Esophagus squamous epithelium (tissue), 5 donors: ENCODE measurements around the gene MIER3. TPM values are rescaled to one million over a fixed set of nuclear protein-coding genes. Genes with fewer than 3 reads are reported as not detected.

Experiments used
- DNase-seq: peaks from one replicate; lab custom pipeline; 2025; lab: John Stamatoyannopoulos, UW
- H3K27ac ChIP-seq, 4 donors: fragments of 200-600 bp; sonication (generic); one replicate each; pipeline ENCODE4 v1.5.1; 2016 to 2019; ENCODE audit warnings: mild to moderate bottlenecking in 1 of 4
- H3K27me3 ChIP-seq, 4 donors: fragments of 200-600 bp; sonication (generic); 1 replicate in 3 of 4; 2 replicates in 1 of 4; pipeline versions ENCODE4 v1.5.1 to v1.6.0; 2017 to 2021; ENCODE audit warnings: antibody characterized with exemption in 1 of 4
- H3K36me3 ChIP-seq, 3 donors: fragments of 200-600 bp; sonication (generic); one replicate each; pipeline ENCODE4 v1.5.1; 2016 to 2019
- H3K4me1 ChIP-seq, 3 donors: fragments of 200-600 bp; sonication (generic); one replicate each; pipeline ENCODE4 v1.5.1; 2017 to 2019
- H3K4me3 ChIP-seq, 4 donors: fragments of 200-600 bp; sonication (generic); 1 replicate in 3 of 4; 2 replicates in 1 of 4; pipeline ENCODE4 v1.5.1; 2016 to 2019; ENCODE audit warnings: mild to moderate bottlenecking in 2 of 4, moderate library complexity in 1 of 4
- H3K9me3 ChIP-seq, 3 donors: fragments of 200-600 bp; sonication (generic); one replicate each; pipeline ENCODE4 v1.5.1; 2016 to 2019
- CTCF ChIP-seq, 6 experiments: fragments of 450-650 bp in 4 of 6; fragments of 200-600 bp in 2 of 6; sonication (generic) in 2 of 6; IDR thresholded peaks; one replicate each; pipeline ENCODE4 v1.5.1; 2016 to 2019; ENCODE audit warnings: antibody characterized with exemption in 6 of 6, mild to moderate bottlenecking in 4 of 6, moderate library complexity in 4 of 6
- POLR2A ChIP-seq, 4 donors: fragments of 450-650 bp; IDR thresholded peaks; one replicate each; pipeline ENCODE4 v1.6.1; 2017; ENCODE audit warnings: antibody characterized with exemption in 4 of 4, mild to moderate bottlenecking in 4 of 4, moderate library complexity in 3 of 4
- WGBS, 2 donors: methylation state at CpG; one replicate each; pipeline ENCODE4 v1.1.5; 2018; 5-methylcytosine and 5-hydroxymethylcytosine counted together
- intact Hi-C: fragments of 100-400 bp; cut with DNase I; formaldehyde crosslinking; loops from one replicate; pipeline ENCODE4 v1.15.0; 2022
- total RNA-seq, 4 donors: library from RNA; depleted of rRNA; stranded (reverse); fragments of >200 nt; gene quantifications; one replicate each; pipeline ENCODE4 v1.1.0, GENCODE V29; 2016
- donor health status: DM: yes; HTN: yes; CAD: no.

Gene MIER3
- total RNA-seq, 4 donors from 2014 or later = 13.0 to 26.1 (median 25.5) TPM

DNA sequence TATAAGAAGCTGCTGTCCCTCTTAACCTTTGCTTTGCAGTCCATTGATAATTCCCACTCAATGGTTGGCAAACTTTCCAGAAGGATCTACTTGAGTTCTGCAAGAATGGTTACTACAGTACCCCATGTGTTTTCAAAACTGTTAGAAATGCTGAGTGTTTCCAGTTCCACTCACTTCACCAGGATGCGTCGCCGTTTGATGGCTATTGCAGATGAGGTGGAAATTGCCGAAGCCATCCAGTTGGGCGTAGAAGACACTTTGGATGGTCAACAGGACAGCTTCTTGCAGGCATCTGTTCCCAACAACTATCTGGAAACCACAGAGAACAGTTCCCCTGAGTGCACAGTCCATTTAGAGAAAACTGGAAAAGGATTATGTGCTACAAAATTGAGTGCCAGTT, 70.4 kb downstream of the MIER3 start:
- DNase-seq = no peak
- Histone ChIP-seq H3K27ac (no peak overlapping the region), H3K36me3 (peaks cover 35 to 99% (median 36%) of the 10 kb centered on the region in 3 donors), H3K4me3 (no peak overlapping the region), H3K27me3 (no peaks in the 10 kb centered on the region), H3K4me1 (no peaks in the 10 kb centered on the region), H3K9me3 (no peaks in the 10 kb centered on the region)
- TF ChIP-seq POLR2A (IDR thresholded peaks at IDR 0.05) (no peak), CTCF (IDR thresholded peaks at IDR 0.05) (no peak)
- intact Hi-C loops = no loop called here
- 94% methylated on average over 3 to 5 of the region's 5 CpGs for WGBS, 2 donors

DNA sequence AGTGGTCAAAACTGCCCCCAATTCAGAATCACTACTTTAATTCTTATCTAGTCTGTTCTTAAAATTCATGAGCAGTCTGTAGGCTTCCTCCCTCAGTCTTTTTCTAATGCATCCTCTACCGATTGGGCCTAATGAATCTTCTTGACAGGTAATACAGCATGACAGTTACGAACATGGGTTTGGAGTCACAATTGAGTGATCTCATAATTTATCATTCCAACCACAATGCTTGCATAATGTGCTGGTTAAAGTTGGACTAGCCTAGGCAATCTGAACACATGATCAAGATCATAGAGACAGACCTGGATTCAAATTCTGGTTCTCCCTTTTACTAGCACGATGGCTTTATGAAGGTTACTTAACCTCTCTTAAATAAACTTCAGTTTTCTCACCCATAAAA, 75.6 kb downstream of the MIER3 start:
- no peak for TF ChIP-seq CTCF (IDR thresholded peaks at IDR 0.05)
- no peak for TF ChIP-seq POLR2A (IDR thresholded peaks at IDR 0.05)
- Histone ChIP-seq H3K4me3 (no peak overlapping the region), H3K4me1 (no peaks in the 10 kb centered on the region), H3K36me3 (peaks cover 5 to 98% (median 8%) of the 10 kb centered on the region in 3 donors), H3K27me3 (no peaks in the 10 kb centered on the region), H3K27ac (no peak overlapping the region), H3K9me3 (no peaks in the 10 kb centered on the region)
- intact Hi-C loops = no loop called here
- no peak for DNase-seq
- WGBS, 2 donors = 39 to 55% methylated on average over 3 of the region's 3 CpGs

- Histone ChIP-seq H3K4me1 (no peaks in the 10 kb centered on the region), H3K9me3 (no peaks in the 10 kb centered on the region), H3K36me3 (peaks cover 0 to 98% (median 4%) of the 10 kb centered on the region in 3 donors), H3K27ac (no peak overlapping the region), H3K4me3 (no peak overlapping the region), H3K27me3 (no peaks in the 10 kb centered on the region)
- no peak for DNase-seq
- intact Hi-C loops = no loop called here
- WGBS, 2 donors = 50 to 79% methylated on average over 3 of the region's 3 CpGs
- TF ChIP-seq POLR2A (IDR thresholded peaks at IDR 0.05) (no peak), CTCF (IDR thresholded peaks at IDR 0.05) (no peak)
Observed at GRCh38 chr5:56873056-56873455, 78.9 kb downstream of the MIER3 start.

- H3K36me3 ChIP-seq = peaks cover 0 to 98% (median 0%) of the 10 kb centered on the region in 3 donors
- DNase-seq = no peak
- no peaks in the 10 kb centered on the region for H3K27me3 ChIP-seq
- no peaks in the 10 kb centered on the region for H3K4me1 ChIP-seq
- TF ChIP-seq POLR2A (IDR thresholded peaks at IDR 0.05) (no peak), CTCF (IDR thresholded peaks at IDR 0.05) (no peak)
- intact Hi-C loops = no loop called here
- H3K4me3 ChIP-seq = no peak overlapping the region
- no peaks in the 10 kb centered on the region for H3K9me3 ChIP-seq
- H3K27ac ChIP-seq = no peak overlapping the region
- WGBS, 2 donors = 66 to 86% methylated on average over 2 of the region's 2 CpGs
Observed at GRCh38 chr5:56871777-56872176, 80.1 kb downstream of the MIER3 start.

Other genes with a start within 250 kb of the MIER3 start
- gene MAP3K1, start 136.6 kb downstream of the MIER3 start, total RNA-seq = 10 to 100 TPM; 22.8 to 35.9 (median 29.9) TPM
- gene SETD9, start 42.5 kb downstream of the MIER3 start, total RNA-seq = 10 to 100 TPM in 2 of 4 donors, 1 to 10 TPM in 2; 6.2 to 23.8 (median 8.7) TPM
- 10 to 100 TPM; 27.4 to 64.3 (median 43.2) TPM for gene GPBP1, start 221.9 kb upstream of the MIER3 start, total RNA-seq